Gastrocnemius medialis (tissue), 4 donors: ENCODE measurements around the gene SEMA4B. TPM values are rescaled to one million over a fixed set of nuclear protein-coding genes. Genes with fewer than 3 reads are reported as not detected.
A peak's percentile ranks its signal among the peaks of the same experiment; 100 is the strongest.
"Not testable (repeated sequence)": the region's sequence is repeated elsewhere in the genome, so short reads cannot be mapped to it uniquely, and the experiment has no call there.

ENCODE experiments used
- ATAC-seq, 2 donors: fragments of 150-250 bp; one replicate each; pipeline ENCODE4 v1.9.1; 2016
- DNase-seq, 2 donors: peaks; one replicate each; pipeline ENCODE4 v3.0.0-alpha.2; 2019
- H3K27ac ChIP-seq, 4 donors: fragments of 200-600 bp; sonication (generic); 1 replicate in 1 of 4; 2 replicates in 3 of 4; pipeline ENCODE4 v1.5.1; 2016 to 2018; ENCODE audit warnings: mild to moderate bottlenecking in 2 of 4, moderate library complexity in 1 of 4
- H3K27me3 ChIP-seq, 3 donors: fragments of 200-600 bp; sonication (generic) in 2 of 3; 1 replicate in 1 of 3; 2 replicates in 2 of 3; pipeline versions ENCODE4 v1.5.1 to v1.6.0; 2016 to 2019; ENCODE audit warnings: mild to moderate bottlenecking in 1 of 3, moderate library complexity in 1 of 3
- H3K36me3 ChIP-seq, 2 donors: fragments of 200-600 bp; sonication (generic) in 1 of 2; one replicate each; pipeline ENCODE4 v1.5.1; 2017 to 2018
- H3K4me1 ChIP-seq, 2 donors: fragments of 200-600 bp; sonication (generic) in 1 of 2; one replicate each; pipeline ENCODE4 v1.5.1; 2016 to 2017; ENCODE audit warnings: mild to moderate bottlenecking in 2 of 2
- H3K4me3 ChIP-seq, 4 donors: fragments of 200-600 bp; sonication (generic) in 3 of 4; 1 replicate in 1 of 4; 2 replicates in 3 of 4; pipeline ENCODE4 v1.5.1; 2016 to 2019; ENCODE audit warnings: mild to moderate bottlenecking in 2 of 4
- H3K9me3 ChIP-seq, 3 donors: fragments of 200-600 bp; sonication (generic) in 2 of 3; 1 replicate in 1 of 3; 2 replicates in 2 of 3; pipeline ENCODE4 v1.5.1; 2016 to 2019
- CTCF ChIP-seq, 5 experiments: fragments of 450-650 bp in 3 of 5; fragments of 200-600 bp in 2 of 5; sonication (generic) in 2 of 5; IDR thresholded peaks in 4 of 5; conservative IDR thresholded peaks in 1 of 5; 1 replicate in 4 of 5; 2 replicates in 1 of 5; pipeline ENCODE4 v1.5.1; 2016 to 2019; ENCODE audit warnings: antibody characterized with exemption in 5 of 5, mild to moderate bottlenecking in 3 of 5, moderate library complexity in 3 of 5
- POLR2A ChIP-seq, 2 donors: fragments of 450-650 bp; IDR thresholded peaks; one replicate each; pipeline ENCODE4 v1.6.1; 2017; ENCODE audit warnings: antibody characterized with exemption in 2 of 2, mild to moderate bottlenecking in 2 of 2, moderate library complexity in 2 of 2
- in situ Hi-C, 4 donors: fragments of 200-750 bp; cut with MboI; loops; one replicate each; pipeline versions ENCODE4 v1.15.0 to v1.8.0; 2017; ENCODE audit warnings: low sequenced_read_pairs in 4 of 4
- intact Hi-C: fragments of 100-400 bp; cut with DNase I; formaldehyde crosslinking; loops from one replicate; pipeline ENCODE4 v1.15.1; 2023; ENCODE audit warnings: low total_unique reads
- total RNA-seq, 4 donors: library from RNA; depleted of rRNA; stranded (reverse); fragments of >200 nt; gene quantifications; one replicate each; pipeline versions ENCODE4 v1.1.0 to v1.2.3, GENCODE V29; 2016

SEMA4B gene
- total RNA-seq, 4 donors from 2014 or later, result 2.1 to 12.1 (median 6.4) TPM

- in situ Hi-C loops, result no loop called here
- TF ChIP-seq POLR2A (IDR thresholded peaks at IDR 0.05) (peak in 1 of 2 donors; percentile 49), CTCF (IDR thresholded peaks at IDR 0.05 in 4 of 5, conservative IDR thresholded peaks at IDR 0.05 in 1 of 5) (no peak)
- peak; percentile 61 to 75 for DNase-seq
- Histone ChIP-seq H3K27ac (peak overlapping the region; percentile 89 to 97 (median 92)), H3K9me3 (no peaks in the 10 kb centered on the region), H3K4me1 (peaks cover 56 to 63% of the 10 kb centered on the region in 2 donors), H3K36me3 (peaks cover 0 to 51% of the 10 kb centered on the region in 2 donors), H3K4me3 (peak overlapping the region in 2 of 4 donors; percentile 4 to 5), H3K27me3 (no peaks in the 10 kb centered on the region)
- ATAC-seq, result peak; percentile 89 to 91
- intact Hi-C loops, result no loop called here
Observed at GRCh38 chr15:90270502-90271150, 69.5 kb downstream of the SEMA4B start.

- no peak for TF ChIP-seq POLR2A (IDR thresholded peaks at IDR 0.05)
- TF ChIP-seq CTCF (IDR thresholded peaks at IDR 0.05 in 4 of 5, conservative IDR thresholded peaks at IDR 0.05 in 1 of 5), result no peak
- peak overlapping the region; percentile 89 to 97 (median 92) for H3K27ac ChIP-seq
- no peak overlapping the region for H3K4me3 ChIP-seq
- H3K4me1 ChIP-seq, result peaks cover 54 to 61% of the 10 kb centered on the region in 2 donors
- DNase-seq (peak in 1 of 2 donors; percentile 36), ATAC-seq (peak; percentile 8 to 19)
- peaks cover 0 to 51% of the 10 kb centered on the region in 2 donors for H3K36me3 ChIP-seq
- in situ Hi-C loops (no loop called here), intact Hi-C loops (no loop called here)
- no peaks in the 10 kb centered on the region for H3K9me3 ChIP-seq
- H3K27me3 ChIP-seq, result no peaks in the 10 kb centered on the region
Observed at GRCh38 chr15:90271459-90272166, 70.5 kb downstream of the SEMA4B start.

- H3K27me3 ChIP-seq, in situ Hi-C loops, DNase-seq, H3K4me3 ChIP-seq, intact Hi-C loops, H3K27ac ChIP-seq, ATAC-seq, H3K4me1 ChIP-seq, H3K9me3 ChIP-seq: not testable (repeated sequence)
- peaks cover 0 to 10% of the 10 kb centered on the region in 2 donors for H3K36me3 ChIP-seq
Observed at GRCh38 chr15:90278467-90278866, 77.3 kb downstream of the SEMA4B start.

Other genes starting within 250 kb of the SEMA4B start
- gene ZNF710, start 200.0 kb upstream of the SEMA4B start, total RNA-seq, result 1 to 10 TPM; 2.6 to 5.4 (median 3.2) TPM
- 100 to 1,000 TPM; 349 to 547 (median 423) TPM for gene IDH2, start 98.9 kb upstream of the SEMA4B start, total RNA-seq
- gene CIB1, start 32.6 kb downstream of the SEMA4B start, total RNA-seq, result 10 to 100 TPM; 15.5 to 43.4 (median 30.7) TPM
- gene GDPGP1, start 32.9 kb downstream of the SEMA4B start, total RNA-seq, result 1 to 10 TPM; 1.8 to 6.9 (median 4.3) TPM
- not detected for gene TTLL13, start 48.2 kb downstream of the SEMA4B start, total RNA-seq
- 100 to 1,000 TPM; 160 to 323 (median 274) TPM for gene NGRN, start 64.3 kb downstream of the SEMA4B start, total RNA-seq
- gene ZNF774, start 151.0 kb downstream of the SEMA4B start, total RNA-seq, result 10 to 100 TPM in 1 of 4 donors, 1 to 10 TPM in 3; 2.1 to 17.1 (median 5.4) TPM
- gene IQGAP1, start 186.9 kb downstream of the SEMA4B start, total RNA-seq, result 10 to 100 TPM; 39.1 to 92.7 (median 59.1) TPM